RWPE1 (cell line): Measurements from ENCODE around the gene NFAM1.

Experiments
- CTCF ChIA-PET: fragments of 350-600 bp; sonication (Branson Sonifier 250); formaldehyde crosslinking; extraction: SDS; loops from one replicate; lab custom pipeline; 2021; lab: Yijun Ruan, JAX
- POLR2A ChIA-PET: fragments of 400-600 bp; formaldehyde crosslinking; extraction: SDS; loops from one replicate; lab custom pipeline; 2020; ENCODE audit warnings: antibody characterized with exemption; ENCODE audit not compliant: low non-redundant PET; lab: Yijun Ruan, JAX
- DNase-seq: peaks from one replicate; pipeline ENCODE4 v3.0.0; 2012; ENCODE audit warnings: low spot score
- H3K27ac ChIP-seq: fragments of 450-650 bp; 2 replicates; pipeline ENCODE4 v1.5.1; 2017
- TF ChIP-seq, protein P1 (sequence below): fragments of 450-650 bp; conservative IDR thresholded peaks from 2 replicates; pipeline ENCODE4 v1.5.1; 2017; ENCODE audit warnings: low read depth, mild to moderate bottlenecking

NFAM1 gene

DNA sequence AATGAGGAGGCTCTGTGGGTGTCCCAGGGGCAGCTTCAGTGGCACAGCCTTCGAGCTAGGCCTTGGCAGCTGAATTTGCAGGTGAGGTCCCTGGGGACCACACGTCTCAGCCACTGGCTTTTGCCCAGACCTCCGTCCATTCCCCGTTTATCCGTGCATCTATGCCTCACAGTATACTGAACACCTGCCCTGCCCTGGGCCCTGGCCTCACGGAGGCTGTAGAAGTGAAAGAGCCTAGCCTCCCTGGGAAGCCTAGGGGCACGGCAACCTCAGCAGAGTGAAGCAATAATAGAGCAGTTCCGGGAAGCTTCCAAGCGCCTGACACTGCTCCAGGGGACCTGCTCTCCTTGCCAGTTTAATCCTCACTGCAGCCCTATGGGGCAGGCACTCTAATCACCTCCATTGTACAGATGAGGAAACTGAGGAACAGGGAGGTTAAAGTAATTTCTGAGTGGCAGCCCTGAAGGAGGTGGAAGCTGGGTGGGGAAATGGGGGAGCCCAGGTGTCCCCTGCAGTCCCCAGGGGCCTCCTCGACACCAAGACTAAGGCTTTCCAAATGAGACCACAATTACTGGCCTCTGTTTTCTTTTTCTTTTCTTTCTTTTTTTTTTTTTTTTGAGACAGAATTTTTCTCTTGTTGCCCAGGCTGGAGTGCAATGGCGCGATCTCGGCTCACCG lies 2.7 kb upstream of the NFAM1 start:
- ChIA-PET POLR2A (no interaction called here), CTCF (interaction anchor here (0.7 to 1.6 kb wide), 4 partner anchors 11 to 703 kb away, joined by 3 to 6 read pairs (median 4); partner anchors contain the start of gene NDUFA6)
- no peak for DNase-seq
- H3K27ac ChIP-seq, result peak overlapping the region; percentile 96
- TF ChIP-seq, protein P1, sequence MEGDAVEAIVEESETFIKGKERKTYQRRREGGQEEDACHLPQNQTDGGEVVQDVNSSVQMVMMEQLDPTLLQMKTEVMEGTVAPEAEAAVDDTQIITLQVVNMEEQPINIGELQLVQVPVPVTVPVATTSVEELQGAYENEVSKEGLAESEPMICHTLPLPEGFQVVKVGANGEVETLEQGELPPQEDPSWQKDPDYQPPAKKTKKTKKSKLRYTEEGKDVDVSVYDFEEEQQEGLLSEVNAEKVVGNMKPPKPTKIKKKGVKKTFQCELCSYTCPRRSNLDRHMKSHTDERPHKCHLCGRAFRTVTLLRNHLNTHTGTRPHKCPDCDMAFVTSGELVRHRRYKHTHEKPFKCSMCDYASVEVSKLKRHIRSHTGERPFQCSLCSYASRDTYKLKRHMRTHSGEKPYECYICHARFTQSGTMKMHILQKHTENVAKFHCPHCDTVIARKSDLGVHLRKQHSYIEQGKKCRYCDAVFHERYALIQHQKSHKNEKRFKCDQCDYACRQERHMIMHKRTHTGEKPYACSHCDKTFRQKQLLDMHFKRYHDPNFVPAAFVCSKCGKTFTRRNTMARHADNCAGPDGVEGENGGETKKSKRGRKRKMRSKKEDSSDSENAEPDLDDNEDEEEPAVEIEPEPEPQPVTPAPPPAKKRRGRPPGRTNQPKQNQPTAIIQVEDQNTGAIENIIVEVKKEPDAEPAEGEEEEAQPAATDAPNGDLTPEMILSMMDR, result no peak

- ChIA-PET POLR2A (interaction anchor here (0.6 kb wide), 1 partner anchor 91 kb away, joined by 7 read pairs; no protein-coding TSS in a partner anchor), CTCF (interaction anchor here (0.7 to 1.6 kb wide), 3 partner anchors 10 to 343 kb away, joined by 4 to 6 read pairs (median 5); partner anchors contain the start of gene NDUFA6)
- DNase-seq, result peak; percentile 16
- peak overlapping the region; percentile 96 for H3K27ac ChIP-seq
- TF ChIP-seq, protein P1, result no peak
Observed at GRCh38 chr22:42433754-42434682, 1.8 kb upstream of the NFAM1 start.

GRCh38 chr22:42432818-42433217 lies 615 bp upstream of the NFAM1 start:
- CTCF ChIA-PET, result no interaction called here
- POLR2A ChIA-PET, result no interaction called here
- TF ChIP-seq, protein P1, result no peak
- H3K27ac ChIP-seq, result peak overlapping the region; percentile 96
- DNase-seq, result no peak

GRCh38 chr22:42431401-42432019 lies 693 bp downstream of the NFAM1 start:
- peak overlapping the region; percentile 96 for H3K27ac ChIP-seq

DNA sequence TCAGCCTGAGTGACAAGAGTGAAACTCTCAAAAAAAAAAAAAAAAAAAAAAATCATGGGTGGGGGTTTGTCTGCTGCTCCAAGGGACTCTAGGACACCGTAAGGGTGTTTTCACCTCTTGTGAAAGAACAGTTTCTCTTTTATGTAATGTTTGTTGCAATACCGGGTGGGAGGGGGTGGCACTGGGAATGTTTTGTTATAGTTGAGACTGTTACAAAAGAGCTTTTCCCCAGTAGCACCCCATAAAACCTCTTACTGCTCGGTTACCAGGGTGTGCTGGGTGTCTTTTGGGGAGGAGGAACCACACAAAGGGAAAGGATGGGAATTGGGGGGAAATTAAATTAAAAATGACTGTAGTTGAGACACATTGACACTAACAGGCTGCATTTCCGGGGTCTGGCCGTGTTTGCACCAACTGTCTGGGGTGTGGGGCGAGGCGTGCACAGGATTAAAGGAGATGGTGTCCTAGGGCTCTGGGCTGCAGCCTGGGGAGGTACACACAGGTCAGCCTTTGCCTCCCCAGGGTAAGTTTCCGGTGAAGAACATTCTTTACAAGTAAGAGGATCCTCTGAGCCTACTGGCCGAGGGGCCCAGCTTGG lies 1.6 kb downstream of the NFAM1 start:
- ChIA-PET CTCF (no interaction called here), POLR2A (no interaction called here)
- H3K27ac ChIP-seq, result peak overlapping the region; percentile 96
- no peak for DNase-seq
- TF ChIP-seq, protein P1, result no peak

More at GRCh38 chr22:42431401-42432019, 693 bp downstream of the NFAM1 start:
- CTCF ChIA-PET, result no interaction called here
- POLR2A ChIA-PET, result no interaction called here
- TF ChIP-seq, protein P1, result no peak
- no peak for DNase-seq
